Measurements from ENCODE around the gene FOSL1. TPM values are rescaled to one million over a fixed set of nuclear protein-coding genes. Genes with fewer than 3 reads are reported as not detected.
A peak's percentile ranks its signal among the peaks of the same experiment; 100 is the strongest.

FOSL1 gene
- total RNA-seq, 2 donors from 2014 or later: 1.8 TPM; not detected in 1

DNA sequence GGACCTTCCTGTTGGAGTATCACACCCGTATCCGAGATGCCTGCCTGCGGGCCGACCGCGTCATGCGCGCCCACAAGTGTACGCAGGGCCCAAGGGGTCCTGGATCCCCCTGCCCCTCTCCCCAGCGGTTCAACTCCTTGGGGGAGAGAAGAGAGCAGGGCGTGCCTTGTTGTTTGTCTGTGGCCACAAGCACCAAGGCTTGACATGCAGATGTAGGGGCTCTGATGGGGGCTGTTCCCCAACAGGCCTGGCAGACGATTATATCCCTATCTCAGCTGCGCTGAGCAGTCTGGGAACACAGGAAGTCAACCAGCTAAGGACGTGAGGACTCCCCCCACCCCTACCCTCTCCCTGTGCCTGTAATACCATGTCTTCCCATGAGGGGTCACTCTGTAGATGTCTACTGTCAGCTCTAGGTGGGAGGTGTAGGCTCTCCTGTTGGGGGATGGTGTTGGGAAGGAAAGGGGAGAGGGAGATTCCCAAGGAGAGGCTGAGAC lies 49.1 kb downstream of the FOSL1 start:
- Histone ChIP-seq H3K4me3 (ENCODE audit: low read length) (no peak overlapping the region), H3K9ac (ENCODE audit: extremely low read depth, low read length, poor library complexity, severe bottlenecking) (no peak overlapping the region), H3K27ac (ENCODE audit: low read depth, low read length) (no peak overlapping the region), H3K4me1 (ENCODE audit: control insufficient read depth, insufficient read depth, low read length) (no peaks in the 10 kb centered on the region), H3K27me3 (ENCODE audit: control insufficient read depth, insufficient read depth, low read length, poor library complexity, severe bottlenecking) (no peaks in the 10 kb centered on the region), H3K9me3 (ENCODE audit: control insufficient read depth, low read length) (peaks cover 7% of the 10 kb centered on the region), H3K36me3 (ENCODE audit: control insufficient read depth, insufficient read depth, low read length) (peaks cover 52% of the 10 kb centered on the region)
- peak; percentile 83 for TF ChIP-seq CTCF (conservative IDR thresholded peaks at IDR 0.05)
- Mint-ChIP-seq H3K27me3 (ENCODE audit: insufficient read depth) (peaks cover 12% of the 10 kb centered on the region), H3K4me3 (no peak overlapping the region), H3K4me1 (peaks cover 1% of the 10 kb centered on the region), H3K9me3 (no peaks in the 10 kb centered on the region), H3K27ac (no peak overlapping the region), H3K36me3 (ENCODE audit: low read depth) (peaks cover 48% of the 10 kb centered on the region)
- WGBS, 2 experiments (ENCODE audit: insufficient coverage in 1 of 2, insufficient read length in 1 of 2): 95 to 97% methylated on average over 10 to 14 of the region's 14 CpGs
- peak; percentile 94 for DNase-seq

DNA sequence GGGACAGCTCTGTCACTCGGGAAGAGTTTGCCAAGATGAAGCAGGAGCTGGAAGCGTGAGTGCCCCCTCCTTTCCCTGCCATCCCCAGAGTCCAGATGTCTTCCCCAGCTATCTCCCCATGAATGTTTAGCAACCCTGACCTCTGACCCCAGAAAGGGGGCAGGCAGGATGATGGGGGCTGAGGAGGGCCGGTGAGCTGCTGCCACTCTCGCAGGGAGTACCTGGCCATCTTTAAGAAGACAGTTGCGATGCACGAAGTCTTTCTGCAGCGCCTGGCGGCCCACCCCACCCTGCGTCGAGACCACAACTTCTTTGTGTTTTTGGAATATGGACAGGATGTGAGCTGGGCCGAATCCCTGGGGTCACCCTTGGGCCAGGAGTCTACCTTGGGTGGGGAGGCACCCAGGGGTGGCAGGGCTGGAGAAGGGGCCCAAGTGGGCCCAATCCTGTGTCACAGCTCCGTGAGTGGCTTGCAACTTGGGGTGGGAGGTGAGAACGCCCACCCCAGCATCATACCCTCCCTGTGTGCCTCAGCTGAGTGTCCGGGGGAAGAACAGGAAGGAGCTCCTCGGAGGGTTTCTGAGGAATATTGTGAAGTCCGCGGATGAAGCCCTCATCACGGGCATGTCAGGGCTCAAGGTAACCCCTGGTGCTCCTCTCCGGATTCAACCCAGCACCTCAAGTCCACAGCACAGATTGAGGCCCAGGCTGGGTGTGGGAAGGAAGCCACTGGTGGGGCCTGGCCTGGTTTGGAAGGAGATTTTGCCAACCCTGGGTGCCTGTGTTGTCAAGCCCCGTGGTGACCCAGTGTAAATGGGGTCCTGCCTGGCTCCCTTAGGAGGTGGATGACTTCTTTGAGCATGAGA lies 49.7 kb downstream of the FOSL1 start:
- peaks cover 46% of the 10 kb centered on the region for H3K36me3 ChIP-seq (ENCODE audit: control insufficient read depth, insufficient read depth, low read length)
- WGBS, 2 experiments (ENCODE audit: insufficient coverage in 1 of 2, insufficient read length in 1 of 2): 91 to 93% methylated on average over 17 to 20 of the region's 20 CpGs
- no peak overlapping the region for H3K9ac ChIP-seq (ENCODE audit: extremely low read depth, low read length, poor library complexity, severe bottlenecking)
- Mint-ChIP-seq H3K36me3 (ENCODE audit: low read depth) (peaks cover 41% of the 10 kb centered on the region), H3K27me3 (ENCODE audit: insufficient read depth) (peaks cover 12% of the 10 kb centered on the region), H3K4me1 (no peaks in the 10 kb centered on the region), H3K27ac (no peak overlapping the region), H3K9me3 (no peaks in the 10 kb centered on the region), H3K4me3 (no peak overlapping the region)
- no peak overlapping the region for H3K4me3 ChIP-seq (ENCODE audit: low read length)
- no peak for DNase-seq
- H3K9me3 ChIP-seq (ENCODE audit: control insufficient read depth, low read length): peaks cover 7% of the 10 kb centered on the region
- no peaks in the 10 kb centered on the region for H3K27me3 ChIP-seq (ENCODE audit: control insufficient read depth, insufficient read depth, low read length, poor library complexity, severe bottlenecking)
- TF ChIP-seq CTCF (conservative IDR thresholded peaks at IDR 0.05): no peak
- H3K27ac ChIP-seq (ENCODE audit: low read depth, low read length): no peak overlapping the region
- H3K4me1 ChIP-seq (ENCODE audit: control insufficient read depth, insufficient read depth, low read length): no peaks in the 10 kb centered on the region

DNA sequence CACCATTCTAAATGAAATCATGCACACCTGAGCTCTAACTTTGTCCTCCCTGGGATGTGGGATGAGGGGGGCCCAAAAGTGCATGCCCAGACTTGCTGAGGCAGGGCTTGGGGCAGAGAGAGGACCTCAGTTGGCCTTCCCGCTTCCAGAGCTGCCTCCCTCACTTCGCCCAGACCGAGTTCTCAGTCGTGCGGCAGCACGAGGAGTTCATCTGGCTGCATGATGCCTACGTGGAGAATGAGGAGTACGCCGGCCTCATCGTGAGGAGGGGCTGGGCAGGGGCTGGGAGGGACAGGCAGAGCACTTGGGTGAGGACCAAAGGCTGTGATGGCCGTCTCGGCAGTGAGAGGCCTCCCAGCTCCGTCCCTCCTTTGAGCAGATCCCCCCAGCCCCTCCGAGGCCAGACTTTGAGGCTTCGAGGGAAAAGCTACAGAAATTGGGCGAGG lies 50.4 kb downstream of the FOSL1 start:
- H3K36me3 ChIP-seq (ENCODE audit: control insufficient read depth, insufficient read depth, low read length): peaks cover 39% of the 10 kb centered on the region
- no peaks in the 10 kb centered on the region for H3K9me3 Mint-ChIP-seq

More for the DNA sequence above, 50.4 kb downstream of the FOSL1 start:
- Mint-ChIP-seq H3K4me1 (no peaks in the 10 kb centered on the region), H3K27ac (no peak overlapping the region), H3K36me3 (ENCODE audit: low read depth) (peaks cover 37% of the 10 kb centered on the region), H3K27me3 (ENCODE audit: insufficient read depth) (peaks cover 12% of the 10 kb centered on the region), H3K4me3 (no peak overlapping the region)
- TF ChIP-seq CTCF (conservative IDR thresholded peaks at IDR 0.05): no peak
- WGBS, 2 experiments (ENCODE audit: insufficient coverage in 1 of 2, insufficient read length in 1 of 2): 75 to 87% methylated on average over 7 to 16 of the region's 16 CpGs
- DNase-seq: no peak
- H3K4me3 ChIP-seq (ENCODE audit: low read length): no peak overlapping the region
- no peak overlapping the region for H3K27ac ChIP-seq (ENCODE audit: low read depth, low read length)
- peaks cover 7% of the 10 kb centered on the region for H3K9me3 ChIP-seq (ENCODE audit: control insufficient read depth, low read length)
- no peaks in the 10 kb centered on the region for H3K27me3 ChIP-seq (ENCODE audit: control insufficient read depth, insufficient read depth, low read length, poor library complexity, severe bottlenecking)
- H3K4me1 ChIP-seq (ENCODE audit: control insufficient read depth, insufficient read depth, low read length): no peaks in the 10 kb centered on the region
- H3K9ac ChIP-seq (ENCODE audit: extremely low read depth, low read length, poor library complexity, severe bottlenecking): no peak overlapping the region

Data from endodermal cell (in vitro differentiated cells).